HG03139 (cell line): ENCODE data around the gene SPACA6.

ENCODE experiments used
- ATAC-seq: cut with Tn5 transposase; IDR thresholded peaks from one replicate; pipeline ENCODE4 v1.9.1; 2021; ENCODE audit not compliant: unreplicated experiment

SPACA6 gene

GRCh38 chr19:51688671-51689571 is 4.2 kb upstream of the SPACA6 start:
- no peak for ATAC-seq

GRCh38 chr19:51689751-51690453 is 3.2 kb upstream of the SPACA6 start:
- ATAC-seq, result no peak

- ATAC-seq, result no peak
These were observed 2.6 kb upstream of the SPACA6 start for GRCh38 chr19:51690454-51691073.

GRCh38 chr19:51691074-51691583 is 2.0 kb upstream of the SPACA6 start:
- no peak for ATAC-seq

- ATAC-seq, result no peak
These were observed 1.3 kb upstream of the SPACA6 start for GRCh38 chr19:51691584-51692428.

- ATAC-seq, result no peak
These were observed 662 bp upstream of the SPACA6 start for GRCh38 chr19:51692468-51692867.

GRCh38 chr19:51693819-51694218 is 689 bp downstream of the SPACA6 start:
- no peak for ATAC-seq

- ATAC-seq, result no peak
These were observed 1.4 kb downstream of the SPACA6 start for GRCh38 chr19:51694318-51695085.

- ATAC-seq, result no peak
These were observed 2.0 kb downstream of the SPACA6 start for GRCh38 chr19:51695088-51695487.

GRCh38 chr19:51695702-51696315 is 2.7 kb downstream of the SPACA6 start:
- no peak for ATAC-seq

GRCh38 chr19:51696606-51697005 is 3.5 kb downstream of the SPACA6 start:
- ATAC-seq, result no peak

GRCh38 chr19:51697169-51697776 is 4.1 kb downstream of the SPACA6 start:
- no peak for ATAC-seq

GRCh38 chr19:51698296-51698695 is 5.2 kb downstream of the SPACA6 start:
- no peak for ATAC-seq

- ATAC-seq, result no peak
These were observed 6.0 kb downstream of the SPACA6 start for GRCh38 chr19:51699170-51699569.

GRCh38 chr19:51701468-51702100 is 8.5 kb downstream of the SPACA6 start:
- ATAC-seq, result no peak

- ATAC-seq, result no peak
These were observed 9.1 kb downstream of the SPACA6 start for GRCh38 chr19:51702103-51702824.

- no peak for ATAC-seq
These were observed 9.9 kb downstream of the SPACA6 start for GRCh38 chr19:51702825-51703574.
